Measurements from ENCODE around the gene GOSR1.

GRCh38 chr17:30443721-30444120 lies 33.5 kb upstream of the GOSR1 start:
- no peak for TF ChIP-seq POLR2AphosphoS5 (IDR thresholded peaks at IDR 0.05)
- TF ChIP-seq CTCF (IDR thresholded peaks at IDR 0.05) = no peak

All from prostate gland (tissue), 2 donors.